Heart left ventricle (tissue), 13 donors: ENCODE results near the gene CCDC197.

Experiments
- POLR2A ChIP-seq, 2 donors: fragments of 450-650 bp; IDR thresholded peaks; one replicate each; pipeline ENCODE4 v1.6.1; 2017; ENCODE audit warnings: antibody characterized with exemption in 2 of 2, mild to moderate bottlenecking in 2 of 2, moderate library complexity in 2 of 2
- TF ChIP-seq, protein P1 (sequence below), 12 donors: fragments of 200-600 bp; sonication (generic) in 4 of 12; IDR thresholded peaks; one replicate each; pipeline versions ENCODE4 v1.5.0 to v1.8.0; 2018 to 2022; ENCODE audit warnings: antibody characterized with exemption in 12 of 12, mild to moderate bottlenecking in 5 of 12
- donor health status: ischemic (EF 13 %, LVEDD 7.1; RV severe dilation, severe dysfunction).
- donor health status: DM: no; HTN: yes; CAD: no.
- donor health status: DM: no; HTN: no; CAD: no.
- donor health status: ischemic (EF 25% LVEDD 6.9; RV normal size, moderate dysfunction).
- donor health status: ischemic (EF 25% LVEDD 5.7; RV mildly dilated, moderate dysfunction).
- donor health status: ischemic (EF 35%, LVEDD 5.7; RV mildly dilated, moderate dysfunction).
- donor health status: nonischemic (EF 11% LVEDD 7.7; RV severe dilation, severe dysfunction).
- donor health status: DM: yes; HTN: yes; CAD: no.
- donor health status: PGD.
- donor health status: ischemic (EF 29% LVEDD 5.4; RV normal size, mild dysfunction).
- donor health status: nonischemic (EF 23%, LVEDD 6.1; RV moderate dilation, normal function).

DNA sequence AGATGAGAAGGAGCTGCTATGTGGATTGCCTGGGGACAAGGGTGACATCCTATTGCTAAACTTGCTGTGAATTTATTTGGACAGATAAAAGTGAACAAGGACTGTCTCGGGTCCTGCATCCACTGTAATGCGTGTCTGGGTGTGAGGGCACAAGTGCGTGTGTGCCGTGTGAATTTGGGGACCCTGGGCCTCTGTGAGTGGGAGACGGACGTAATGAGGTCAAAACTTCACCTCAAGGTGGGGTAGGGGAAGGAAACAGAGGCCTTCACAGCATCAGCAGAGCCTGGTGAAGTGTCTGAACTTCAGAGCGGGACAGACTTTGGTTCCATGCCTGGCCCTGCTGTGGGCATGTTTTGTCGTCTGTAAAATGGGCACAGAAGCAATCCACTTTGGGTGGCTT is 35.5 kb upstream of the CCDC197 start:
- TF ChIP-seq, protein P1, sequence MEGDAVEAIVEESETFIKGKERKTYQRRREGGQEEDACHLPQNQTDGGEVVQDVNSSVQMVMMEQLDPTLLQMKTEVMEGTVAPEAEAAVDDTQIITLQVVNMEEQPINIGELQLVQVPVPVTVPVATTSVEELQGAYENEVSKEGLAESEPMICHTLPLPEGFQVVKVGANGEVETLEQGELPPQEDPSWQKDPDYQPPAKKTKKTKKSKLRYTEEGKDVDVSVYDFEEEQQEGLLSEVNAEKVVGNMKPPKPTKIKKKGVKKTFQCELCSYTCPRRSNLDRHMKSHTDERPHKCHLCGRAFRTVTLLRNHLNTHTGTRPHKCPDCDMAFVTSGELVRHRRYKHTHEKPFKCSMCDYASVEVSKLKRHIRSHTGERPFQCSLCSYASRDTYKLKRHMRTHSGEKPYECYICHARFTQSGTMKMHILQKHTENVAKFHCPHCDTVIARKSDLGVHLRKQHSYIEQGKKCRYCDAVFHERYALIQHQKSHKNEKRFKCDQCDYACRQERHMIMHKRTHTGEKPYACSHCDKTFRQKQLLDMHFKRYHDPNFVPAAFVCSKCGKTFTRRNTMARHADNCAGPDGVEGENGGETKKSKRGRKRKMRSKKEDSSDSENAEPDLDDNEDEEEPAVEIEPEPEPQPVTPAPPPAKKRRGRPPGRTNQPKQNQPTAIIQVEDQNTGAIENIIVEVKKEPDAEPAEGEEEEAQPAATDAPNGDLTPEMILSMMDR (IDR thresholded peaks at IDR 0.05) = no peak
- no peak for TF ChIP-seq POLR2A (IDR thresholded peaks at IDR 0.05)
